ENCODE results near the gene LNX1. TPM values are rescaled to one million over a fixed set of nuclear protein-coding genes. Genes with fewer than 3 reads are reported as not detected.

Gene LNX1
- total RNA-seq, 1 experiment from 2014 or later = 1.7 TPM

DNA sequence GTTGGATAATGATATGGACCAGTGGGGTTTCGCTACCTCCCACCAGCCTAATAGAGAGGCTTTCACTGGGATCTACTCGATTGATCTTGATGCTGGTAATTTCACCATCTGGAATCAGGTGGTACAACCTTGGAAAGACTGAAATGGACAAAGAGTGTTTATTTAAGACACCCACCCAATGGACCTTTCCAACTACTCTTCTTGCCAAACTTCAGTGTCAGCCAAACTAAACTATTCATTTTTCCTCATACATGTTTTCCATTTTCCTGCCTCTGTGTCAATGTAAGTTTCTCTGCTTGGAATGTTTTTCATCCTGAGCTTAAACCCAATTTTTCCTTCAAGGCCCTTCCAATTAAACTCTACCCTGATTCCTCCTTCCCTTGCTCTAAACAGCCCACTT is 92.6 kb downstream of the LNX1 start:
- Histone ChIP-seq H3K56ac (ENCODE audit: insufficient read length, low read depth, low read length) (no peak overlapping the region), H4K5ac (ENCODE audit: insufficient read length, low read depth, low read length) (no peak overlapping the region), H3K23me2 (ENCODE audit: insufficient read length, low read depth, low read length, poor library complexity, severe bottlenecking) (no peaks in the 10 kb centered on the region), H4K20me1 (ENCODE audit: control insufficient read depth, insufficient read depth, insufficient read length) (no peaks in the 10 kb centered on the region), H3K9ac (ENCODE audit: extremely low read depth, insufficient read length, low read length) (no peak overlapping the region), H3T11ph (ENCODE audit: low read length) (no peak overlapping the region), H4K8ac (replicated peaks; ENCODE audit: insufficient read length, low read depth, low read length) (no peak overlapping the region), H3K79me2 (ENCODE audit: insufficient read depth, low read length) (no peaks in the 10 kb centered on the region), H3K9me3 (ENCODE audit: control insufficient read depth, low read depth, low read length) (no peaks in the 10 kb centered on the region), H3K4me1 (ENCODE audit: insufficient read depth, low read length) (no peaks in the 10 kb centered on the region), H3K23ac (ENCODE audit: insufficient read length, low read depth, low read length) (no peak overlapping the region), H3K18ac (ENCODE audit: insufficient read length, low read depth, low read length) (no peak overlapping the region), H2BK120ac (ENCODE audit: low read depth, low read length, poor library complexity, severe bottlenecking) (no peak overlapping the region), H3K14ac (ENCODE audit: insufficient read depth, low read length) (no peak overlapping the region), H4K91ac (ENCODE audit: insufficient read length, low read depth, low read length) (no peak overlapping the region), H3K4ac (ENCODE audit: low read depth, low read length) (no peak overlapping the region), H2AFZ (ENCODE audit: low read length) (no peak overlapping the region), H2BK15ac (ENCODE audit: low read depth, low read length) (no peak overlapping the region), H3K4me2 (ENCODE audit: insufficient read depth, insufficient read length, low read length) (no peak overlapping the region), H2BK5ac (ENCODE audit: insufficient read length, low read length) (no peak overlapping the region), H2BK12ac (ENCODE audit: insufficient read length, low read depth, low read length) (no peak overlapping the region), H3K79me1 (ENCODE audit: insufficient read depth, low read depth, low read length, poor library complexity, severe bottlenecking) (no peaks in the 10 kb centered on the region), H2AK5ac (ENCODE audit: insufficient read length, low read length) (no peak overlapping the region), H2BK20ac (ENCODE audit: low read depth, low read length, poor library complexity, severe bottlenecking) (no peak overlapping the region), H3K27ac (ENCODE audit: insufficient read length, low read depth, low read length) (no peak overlapping the region), H3K27me3 (ENCODE audit: insufficient read depth, low read length) (no peaks in the 10 kb centered on the region)
- Mint-ChIP-seq H3K9me3 (no peaks in the 10 kb centered on the region), H3K36me3 (ENCODE audit: insufficient read depth in 1 of 3, low read depth in 3 of 3) (no peaks in the 10 kb centered on the region; a peak in 1 of 7 replicates), H3K4me1 (peaks cover 15 to 22% of the 10 kb centered on the region in 2 experiments), H3K4me3 (no peak overlapping the region), H3K27ac (no peak overlapping the region), H3K27me3 (ENCODE audit: low read depth) (no peaks in the 10 kb centered on the region)
- WGBS (ENCODE audit: extremely low coverage, insufficient read length, low lambda C conversion rate) = no CpG with 5 or more reads among the region's 2 CpGs
- no peak for TF ChIP-seq CTCF (conservative IDR thresholded peaks at IDR 0.05)
- DNase-seq = no peak
